Stimulated activated CD4-positive, alpha-beta T cell treated with anti-CD3 and anti-CD28 coated beads, Interleukin-15, amount 100 ng/mL, for 24 hours (primary cell): ENCODE measurements around the gene ADAM10.

ENCODE experiments used
- DNase-seq: peaks from one replicate; pipeline ENCODE4 v3.0.0-alpha.2; 2020

ADAM10 gene

GRCh38 chr15:58707397-58707796 lies 42.1 kb downstream of the ADAM10 start:
- no peak for DNase-seq

- DNase-seq, result no peak
Observed at GRCh38 chr15:58705105-58705504, 44.4 kb downstream of the ADAM10 start.

DNA sequence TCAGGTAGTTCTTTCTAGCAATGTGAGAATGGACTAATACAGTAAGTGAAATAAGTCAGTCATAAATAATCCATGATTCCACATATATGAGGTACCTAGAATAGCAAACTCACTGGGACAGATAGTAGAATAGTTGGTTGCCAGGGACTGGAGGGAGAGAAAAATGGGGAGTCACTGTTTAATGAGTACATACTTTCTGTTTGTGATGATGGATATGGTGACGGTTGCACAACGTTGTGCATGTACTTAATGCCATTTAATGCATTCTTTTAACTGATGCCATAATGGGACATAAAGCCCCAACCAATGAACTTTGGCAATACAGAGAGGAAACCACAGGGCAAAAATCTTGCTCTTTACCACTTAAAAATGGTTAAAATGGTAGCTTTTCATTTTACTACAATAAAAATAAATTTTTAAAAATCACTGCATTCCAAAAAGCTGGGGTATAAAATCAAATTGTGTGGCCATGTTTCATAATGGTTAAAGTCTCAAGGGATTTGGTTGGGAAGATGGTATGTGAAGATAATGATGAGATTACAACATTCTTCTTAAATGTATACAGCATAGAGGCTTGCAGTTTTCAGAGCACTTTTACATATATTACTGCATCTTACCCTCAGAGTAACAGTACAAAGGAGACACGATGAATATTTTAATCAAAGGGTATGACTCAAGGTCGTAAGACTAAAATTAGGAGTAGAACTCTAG lies 45.2 kb downstream of the ADAM10 start:
- no peak for DNase-seq

GRCh38 chr15:58703610-58704009 lies 45.9 kb downstream of the ADAM10 start:
- no peak for DNase-seq

DNA sequence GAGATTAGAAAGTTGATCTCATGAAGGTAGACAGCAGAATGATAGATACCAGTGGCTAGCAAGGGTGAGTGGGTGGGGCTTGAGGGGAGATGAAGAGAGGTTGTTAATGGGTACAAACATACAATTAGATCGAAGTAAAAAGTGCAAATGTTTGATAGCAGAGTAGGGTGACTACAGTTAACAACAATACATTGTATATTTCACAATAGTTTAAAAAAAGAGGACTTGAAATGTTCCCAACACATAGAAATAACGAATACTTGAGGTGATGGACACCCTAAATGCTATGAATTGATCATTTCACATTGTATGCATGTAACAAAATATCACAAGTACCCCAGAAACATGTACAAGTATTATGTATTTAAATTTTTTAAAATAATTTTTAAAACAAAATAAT lies 47.3 kb downstream of the ADAM10 start:
- no peak for DNase-seq

- DNase-seq, result no peak
Observed at GRCh38 chr15:58701376-58701775, 48.1 kb downstream of the ADAM10 start.

GRCh38 chr15:58699769-58700168 lies 49.7 kb downstream of the ADAM10 start:
- DNase-seq, result no peak

- no peak for DNase-seq
Observed at GRCh38 chr15:58698887-58699641, 50.4 kb downstream of the ADAM10 start.

- DNase-seq, result no peak
Observed at GRCh38 chr15:58697220-58697619, 52.3 kb downstream of the ADAM10 start.

DNA sequence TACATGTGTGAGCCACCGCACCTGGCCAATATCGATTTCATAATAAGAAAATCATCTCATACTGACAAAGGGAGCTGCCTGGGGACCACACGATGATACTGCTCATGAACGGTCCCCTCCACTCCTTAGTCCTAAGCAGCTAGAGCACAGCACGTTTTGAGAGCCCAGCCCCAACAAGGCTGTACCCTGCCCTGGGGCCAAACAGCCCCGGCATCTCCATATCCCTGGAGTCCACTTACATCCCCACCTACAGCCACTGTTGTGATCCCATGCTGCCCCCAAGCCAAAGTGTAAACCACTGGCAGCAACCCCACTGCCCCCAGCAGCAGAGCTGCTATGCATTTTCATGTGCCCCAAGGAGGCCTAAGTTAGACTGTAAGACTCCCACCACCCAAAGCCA lies 52.8 kb downstream of the ADAM10 start:
- no peak for DNase-seq

DNA sequence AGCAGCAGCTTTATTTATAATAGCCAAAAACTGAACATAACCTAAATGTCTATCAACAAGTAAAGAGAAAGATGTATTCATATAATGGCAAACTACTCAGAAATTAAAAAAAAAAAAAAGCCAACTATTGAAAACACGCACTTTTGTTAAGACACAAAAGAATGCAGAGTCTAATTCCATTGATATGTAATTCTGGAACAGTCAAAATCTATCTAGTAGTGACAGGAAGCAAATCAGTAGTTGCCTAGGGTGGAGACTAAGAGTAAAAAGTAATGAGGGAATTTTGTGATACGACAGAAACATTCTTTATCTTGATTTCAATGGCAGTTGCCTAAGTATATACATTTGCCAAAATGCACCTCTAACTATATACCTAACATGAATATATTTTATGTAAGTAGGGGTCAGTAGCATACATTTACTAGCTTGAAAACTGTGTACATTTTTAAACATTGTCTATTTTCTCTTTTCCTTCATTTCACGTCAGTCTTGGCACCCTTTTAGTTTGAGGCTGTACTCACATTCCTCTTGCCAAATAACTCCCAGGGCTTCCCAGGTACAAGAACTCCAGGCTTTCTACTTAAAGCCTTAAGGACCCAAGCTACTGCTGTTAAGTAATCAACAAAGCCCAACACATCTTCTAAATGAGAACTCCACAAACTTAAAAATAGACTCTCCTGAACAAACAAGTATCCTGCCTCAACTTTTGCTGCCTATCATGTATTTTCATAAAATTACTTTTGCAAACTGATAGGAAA lies 54.7 kb downstream of the ADAM10 start:
- no peak for DNase-seq

GRCh38 chr15:58690703-58691102 lies 58.8 kb downstream of the ADAM10 start:
- no peak for DNase-seq

GRCh38 chr15:58689646-58690045 lies 59.9 kb downstream of the ADAM10 start:
- no peak for DNase-seq

DNA sequence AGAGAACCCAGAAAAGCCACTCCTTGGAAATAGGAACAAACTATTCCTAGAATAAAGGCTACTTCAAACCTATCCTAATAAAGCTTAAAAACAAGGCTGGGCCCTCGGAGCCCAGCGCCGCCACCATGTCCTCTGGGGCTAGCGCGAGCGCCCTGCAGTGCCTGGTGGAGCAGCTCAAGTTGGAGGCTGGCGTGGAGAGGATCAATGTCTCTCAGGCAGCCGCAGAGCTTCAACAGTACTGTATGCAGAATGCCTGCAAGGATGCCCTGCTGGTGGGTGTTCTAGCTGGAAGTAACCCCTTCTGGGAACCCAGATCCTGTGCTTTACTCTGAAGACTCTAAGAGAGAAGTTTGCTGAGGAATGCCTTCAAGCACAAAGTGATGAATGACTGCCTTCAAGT lies 63.2 kb downstream of the ADAM10 start:
- no peak for DNase-seq

DNA sequence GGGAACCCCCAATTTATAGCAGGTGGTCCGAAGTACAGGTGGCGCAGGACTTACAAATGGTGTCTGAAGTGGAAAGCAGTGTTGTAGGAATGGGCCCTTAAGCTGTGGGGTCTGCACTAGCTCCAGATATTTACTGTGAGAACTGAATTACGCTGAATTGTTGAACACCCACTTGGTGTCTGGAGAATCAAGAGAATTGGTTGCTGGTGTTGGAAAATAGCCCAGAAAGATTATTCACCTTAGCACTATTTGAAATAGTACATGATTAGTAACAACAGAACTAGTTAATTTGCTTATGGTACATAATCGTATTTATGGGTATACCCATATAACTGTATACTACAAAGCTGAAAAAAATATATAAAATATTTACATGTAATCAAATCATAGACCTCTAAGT lies 64.8 kb downstream of the ADAM10 start:
- no peak for DNase-seq

- no peak for DNase-seq
Observed at GRCh38 chr15:58684036-58684710, 65.3 kb downstream of the ADAM10 start.

GRCh38 chr15:58682234-58682633 lies 67.3 kb downstream of the ADAM10 start:
- no peak for DNase-seq

GRCh38 chr15:58678683-58679082 lies 70.8 kb downstream of the ADAM10 start:
- DNase-seq, result no peak

- no peak for DNase-seq
Observed at GRCh38 chr15:58677426-58677825, 72.1 kb downstream of the ADAM10 start.

- DNase-seq, result no peak
Observed at GRCh38 chr15:58676766-58677165, 72.7 kb downstream of the ADAM10 start.

- no peak for DNase-seq
Observed at GRCh38 chr15:58671186-58671585, 78.3 kb downstream of the ADAM10 start.

DNA sequence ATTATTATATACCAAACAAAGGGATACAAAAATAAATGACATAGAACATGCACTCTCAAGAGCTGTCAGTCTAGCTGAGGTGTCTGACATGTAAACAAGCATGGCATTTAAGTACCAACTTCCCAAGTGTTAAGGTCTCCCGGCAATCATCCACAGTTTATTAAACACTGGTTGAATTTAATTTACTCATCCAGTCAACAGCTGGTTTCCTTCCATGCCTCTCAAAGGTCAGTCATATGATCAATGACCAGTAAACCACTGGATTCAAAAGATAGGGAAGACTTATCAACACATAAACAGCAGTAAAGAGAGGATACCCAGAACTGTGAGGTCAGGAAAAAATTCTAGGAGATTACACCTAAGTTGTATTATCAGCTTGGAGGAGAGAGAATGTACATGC lies 80.4 kb downstream of the ADAM10 start:
- no peak for DNase-seq

GRCh38 chr15:58666957-58667356 lies 82.5 kb downstream of the ADAM10 start:
- DNase-seq, result no peak
